Naive thymus-derived CD4-positive, alpha-beta T cell (primary cell): Measurements from ENCODE around the gene MRGPRD. TPM values are rescaled to one million over a fixed set of nuclear protein-coding genes. Genes with fewer than 3 reads are reported as not detected.

Experiments used
- ATAC-seq: fragments of 150-1000 bp; cut with Tn5 transposase; 2 replicates; pipeline ENCODE4 v1.10.0; 2021; ENCODE audit warnings: mild to moderate bottlenecking, moderate library complexity
- CTCF ChIA-PET: fragments of 350-600 bp; sonication (Branson Sonifier 250); formaldehyde crosslinking; loops from one replicate; lab custom pipeline; 2021; ENCODE audit warnings: antibody characterized with exemption; lab: Charles Lee
- POLR2A ChIA-PET: fragments of 350-600 bp; sonication (Branson Sonifier 250); formaldehyde crosslinking; loops from one replicate; lab custom pipeline; 2021; ENCODE audit warnings: antibody characterized with exemption, inconsistent platforms; lab: Charles Lee
- DNase-seq, 9 donors: peaks; one replicate each; pipeline versions ENCODE4 v3.0.0 to v3.0.0-alpha.2; 2020 to 2022; ENCODE audit warnings: mixed read lengths in 1 of 9
- H3K27ac ChIP-seq: one replicate; pipeline ENCODE4 v1.7.0; 2013; ENCODE audit warnings: mild to moderate bottlenecking, low read depth, low read length, moderate library complexity
- H3K27me3 ChIP-seq, 2 donors: one replicate each; pipeline ENCODE4 v1.7.0; 2013; ENCODE audit warnings: low read length in 2 of 2, mild to moderate bottlenecking in 2 of 2, moderate library complexity in 2 of 2; ENCODE audit not compliant: control insufficient read depth in 2 of 2, insufficient read depth in 2 of 2
- H3K36me3 ChIP-seq, 3 experiments: 1 replicate in 2 of 3; 2 replicates in 1 of 3; pipeline ENCODE4 v1.7.0; 2013; ENCODE audit warnings: low read length in 3 of 3, mild to moderate bottlenecking in 3 of 3, moderate library complexity in 1 of 3; ENCODE audit not compliant: insufficient read depth in 3 of 3, control insufficient read depth in 2 of 3
- H3K4me1 ChIP-seq, 2 donors: one replicate each; pipeline ENCODE4 v1.7.0; 2013; ENCODE audit warnings: low read length in 2 of 2, mild to moderate bottlenecking in 2 of 2, moderate library complexity in 1 of 2; ENCODE audit not compliant: control insufficient read depth in 2 of 2, insufficient read depth in 2 of 2
- H3K4me3 ChIP-seq: 2 replicates; pipeline ENCODE4 v1.7.0; 2013; ENCODE audit warnings: mild to moderate bottlenecking, low read length
- H3K9me3 ChIP-seq, 3 experiments: 1 replicate in 2 of 3; 2 replicates in 1 of 3; pipeline ENCODE4 v1.7.0; 2013; ENCODE audit warnings: low read length in 3 of 3; ENCODE audit not compliant: control insufficient read depth in 2 of 3
- H3K27ac Mint-ChIP-seq, 9 donors: one replicate each; pipeline ENCODE4 v1.8.0; 2020 to 2022; ENCODE audit warnings: mixed read lengths in 9 of 9, mild to moderate bottlenecking in 8 of 9, moderate library complexity in 5 of 9, inconsistent platforms in 2 of 9
- H3K27me3 Mint-ChIP-seq, 5 donors: one replicate each; pipeline ENCODE4 v1.8.0; 2021 to 2022; ENCODE audit warnings: mixed read lengths in 5 of 5, mild to moderate bottlenecking in 1 of 5
- H3K36me3 Mint-ChIP-seq, 5 donors: one replicate each; pipeline ENCODE4 v1.8.0; 2020 to 2022; ENCODE audit warnings: mixed read lengths in 5 of 5, mild to moderate bottlenecking in 3 of 5, inconsistent platforms in 1 of 5
- H3K4me1 Mint-ChIP-seq, 7 donors: one replicate each; pipeline ENCODE4 v1.8.0; 2020 to 2022; ENCODE audit warnings: mixed read lengths in 7 of 7, mild to moderate bottlenecking in 3 of 7, inconsistent platforms in 1 of 7
- H3K4me3 Mint-ChIP-seq, 10 donors: one replicate each; pipeline ENCODE4 v1.8.0; 2020 to 2022; ENCODE audit warnings: mild to moderate bottlenecking in 10 of 10, mixed read lengths in 10 of 10, moderate library complexity in 6 of 10, inconsistent platforms in 2 of 10
- H3K9me3 Mint-ChIP-seq, 11 donors: one replicate each; pipeline ENCODE4 v1.8.0; 2020 to 2022; ENCODE audit warnings: mixed read lengths in 11 of 11, mild to moderate bottlenecking in 4 of 11, inconsistent platforms in 1 of 11, moderate library complexity in 1 of 11
- intact Hi-C, 2 donors: fragments of 100-400 bp; cut with micrococcal nuclease; formaldehyde crosslinking; loops; one replicate each; pipeline ENCODE4 v1.15.1; 2023
- polyA plus RNA-seq, 2 donors: library from polyadenylated mRNA; unstranded; fragments of 300-500 nt; fragmentation: Illumina TruSeq; gene quantifications; one replicate each; pipeline ENCODE4 v1.2.3, GENCODE V29; 2021
- total RNA-seq, 6 experiments: library from RNA in 5 of 6; stranded (reverse) in 5 of 6; gene quantifications; 1 replicate in 5 of 6; 2 replicates in 1 of 6; pipeline ENCODE4 v1.2.3 and lab custom pipeline; 2021 to 2026

Gene MRGPRD
- total and polyA plus RNA-seq, 7 experiments from 2014 or later, result 0.25 TPM; not detected in 6

GRCh38 chr11:68983801-68984200, 3.0 kb upstream of the MRGPRD start:
- ATAC-seq (no peak), DNase-seq (no peak)
- Mint-ChIP-seq H3K36me3 (peaks cover 0 to 17% (median 10%) of the 10 kb centered on the region in 5 donors), H3K9me3 (peaks cover 0 to 30% (median 13%) of the 10 kb centered on the region in 11 donors), H3K4me3 (no peak overlapping the region), H3K27ac (no peak overlapping the region), H3K27me3 (peaks cover 6 to 32% (median 22%) of the 10 kb centered on the region in 5 donors), H3K4me1 (no peaks in the 10 kb centered on the region)
- Histone ChIP-seq H3K27me3 (no peaks in the 10 kb centered on the region), H3K27ac (no peak overlapping the region), H3K4me1 (no peaks in the 10 kb centered on the region), H3K36me3 (no peaks in the 10 kb centered on the region), H3K4me3 (no peak overlapping the region), H3K9me3 (peaks cover 0 to 3% (median 0%) of the 10 kb centered on the region in 3 experiments)
- POLR2A ChIA-PET, result no interaction called here
- CTCF ChIA-PET, result no interaction called here
- intact Hi-C loops, result no loop called here

- ChIA-PET CTCF (no interaction called here), POLR2A (interaction anchor here (0.7 kb wide), 1 partner anchor 240 kb away, joined by 3 read pairs; no protein-coding TSS in a partner anchor)
- Mint-ChIP-seq H3K27ac (no peak overlapping the region), H3K9me3 (peaks cover 0 to 25% (median 10%) of the 10 kb centered on the region in 11 donors), H3K36me3 (peaks cover 0 to 12% (median 7%) of the 10 kb centered on the region in 5 donors), H3K4me1 (no peaks in the 10 kb centered on the region), H3K4me3 (no peak overlapping the region), H3K27me3 (peaks cover 6 to 23% (median 14%) of the 10 kb centered on the region in 5 donors)
- Histone ChIP-seq H3K27me3 (no peaks in the 10 kb centered on the region), H3K4me1 (no peaks in the 10 kb centered on the region), H3K9me3 (peaks cover 0 to 3% (median 0%) of the 10 kb centered on the region in 3 experiments), H3K36me3 (no peaks in the 10 kb centered on the region), H3K27ac (no peak overlapping the region), H3K4me3 (no peak overlapping the region)
- intact Hi-C loops, result no loop called here
- no peak for ATAC-seq
- DNase-seq, result no peak
Observed at GRCh38 chr11:68982134-68982533, 1.3 kb upstream of the MRGPRD start.

GRCh38 chr11:68979931-68980775, 633 bp downstream of the MRGPRD start:
- Histone ChIP-seq H3K27ac (no peak overlapping the region), H3K36me3 (no peaks in the 10 kb centered on the region), H3K4me1 (no peaks in the 10 kb centered on the region), H3K4me3 (no peak overlapping the region), H3K27me3 (no peaks in the 10 kb centered on the region), H3K9me3 (peaks cover 0 to 3% (median 0%) of the 10 kb centered on the region in 3 experiments)
- H3K27ac Mint-ChIP-seq, result no peak overlapping the region
- DNase-seq (no peak), ATAC-seq (no peak)
- CTCF ChIA-PET, result no interaction called here
- H3K4me3 Mint-ChIP-seq, result no peak overlapping the region
- peaks cover 0 to 10% (median 6%) of the 10 kb centered on the region in 5 donors for H3K27me3 Mint-ChIP-seq
- intact Hi-C loops, result no loop called here
- no peaks in the 10 kb centered on the region for H3K4me1 Mint-ChIP-seq
- peaks cover 0 to 3% (median 0%) of the 10 kb centered on the region in 5 donors for H3K36me3 Mint-ChIP-seq
- peaks cover 0 to 14% (median 4%) of the 10 kb centered on the region in 11 donors for H3K9me3 Mint-ChIP-seq
- POLR2A ChIA-PET, result no interaction called here

DNA sequence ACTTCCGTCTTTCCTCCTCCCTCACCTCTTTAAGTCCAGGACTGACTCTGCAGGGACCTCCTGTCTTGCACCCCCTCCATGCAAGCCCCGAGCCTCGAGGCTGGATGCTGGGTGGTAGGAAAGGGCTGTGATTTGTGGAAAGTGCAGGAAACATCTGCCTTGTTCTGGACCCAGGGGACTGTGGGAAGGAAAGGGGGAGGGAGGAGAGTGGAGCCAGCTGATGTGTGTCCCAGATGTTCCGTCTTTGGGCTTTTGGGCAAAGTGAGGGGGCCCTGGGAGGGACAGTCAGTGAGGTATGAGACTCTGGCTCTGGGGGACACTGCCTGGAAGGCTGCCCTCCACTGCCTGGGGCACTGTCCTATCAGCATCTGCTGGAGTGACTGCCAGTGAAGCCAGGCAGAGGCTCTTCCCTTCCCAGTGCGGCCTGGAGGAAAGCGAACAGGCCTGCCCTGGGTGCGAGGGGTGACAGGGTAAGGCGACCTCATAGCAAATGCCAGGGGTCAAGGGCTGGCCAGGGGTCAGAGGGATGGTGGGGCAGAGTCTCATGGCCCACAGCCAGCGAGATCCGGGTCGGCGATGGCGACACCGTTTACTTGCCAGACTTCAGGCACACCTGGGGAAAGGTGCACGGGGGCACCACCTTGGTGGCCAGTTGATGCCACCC, 1.7 kb downstream of the MRGPRD start:
- Histone ChIP-seq H3K4me3 (no peak overlapping the region), H3K4me1 (no peaks in the 10 kb centered on the region), H3K27ac (no peak overlapping the region), H3K9me3 (peaks cover 0 to 3% (median 0%) of the 10 kb centered on the region in 3 experiments), H3K27me3 (no peaks in the 10 kb centered on the region), H3K36me3 (no peaks in the 10 kb centered on the region)
- peaks cover 0 to 14% (median 2%) of the 10 kb centered on the region in 11 donors for H3K9me3 Mint-ChIP-seq
- H3K4me1 Mint-ChIP-seq, result peaks cover 0 to 2% (median 0%) of the 10 kb centered on the region in 7 donors
- no peak for ATAC-seq
- peaks cover 0 to 6% (median 6%) of the 10 kb centered on the region in 5 donors for H3K27me3 Mint-ChIP-seq
- ChIA-PET CTCF (no interaction called here), POLR2A (no interaction called here)
- H3K4me3 Mint-ChIP-seq, result no peak overlapping the region
- H3K36me3 Mint-ChIP-seq, result peaks cover 0 to 3% (median 0%) of the 10 kb centered on the region in 5 donors
- H3K27ac Mint-ChIP-seq, result no peak overlapping the region
- no peak for DNase-seq
- intact Hi-C loops, result no loop called here

GRCh38 chr11:68978626-68978930, 2.2 kb downstream of the MRGPRD start:
- peaks cover 0 to 14% (median 2%) of the 10 kb centered on the region in 11 donors for H3K9me3 Mint-ChIP-seq
- no peak for DNase-seq
- H3K27me3 ChIP-seq, result no peaks in the 10 kb centered on the region
- no peaks in the 10 kb centered on the region for H3K4me1 ChIP-seq
- peaks cover 0 to 2% (median 0%) of the 10 kb centered on the region in 7 donors for H3K4me1 Mint-ChIP-seq
- POLR2A ChIA-PET, result no interaction called here
- no peak overlapping the region for H3K27ac Mint-ChIP-seq
- H3K9me3 ChIP-seq, result peaks cover 0 to 3% (median 0%) of the 10 kb centered on the region in 3 experiments
- no peaks in the 10 kb centered on the region for H3K36me3 ChIP-seq
- peaks cover 0 to 3% (median 0%) of the 10 kb centered on the region in 5 donors for H3K36me3 Mint-ChIP-seq
- H3K4me3 ChIP-seq, result no peak overlapping the region
- peaks cover 0 to 6% (median 4%) of the 10 kb centered on the region in 5 donors for H3K27me3 Mint-ChIP-seq
- ATAC-seq, result no peak
- H3K27ac ChIP-seq, result no peak overlapping the region
- CTCF ChIA-PET, result no interaction called here
- H3K4me3 Mint-ChIP-seq, result no peak overlapping the region
- intact Hi-C loops, result no loop called here

- CTCF ChIA-PET, result no interaction called here
- no peaks in the 10 kb centered on the region for H3K36me3 ChIP-seq
- Mint-ChIP-seq H3K36me3 (peaks cover 0 to 3% (median 0%) of the 10 kb centered on the region in 5 donors), H3K4me1 (peaks cover 0 to 2% (median 0%) of the 10 kb centered on the region in 7 donors), H3K27me3 (peaks cover 0 to 6% (median 4%) of the 10 kb centered on the region in 5 donors), H3K4me3 (no peak overlapping the region), H3K9me3 (peaks cover 0 to 14% (median 2%) of the 10 kb centered on the region in 11 donors), H3K27ac (no peak overlapping the region)
- no peak overlapping the region for H3K27ac ChIP-seq
- ATAC-seq (no peak), DNase-seq (no peak)
- no peaks in the 10 kb centered on the region for H3K27me3 ChIP-seq
- H3K4me1 ChIP-seq, result no peaks in the 10 kb centered on the region
- H3K9me3 ChIP-seq, result peaks cover 0 to 3% (median 0%) of the 10 kb centered on the region in 3 experiments
- intact Hi-C loops, result no loop called here
- POLR2A ChIA-PET, result no interaction called here
- H3K4me3 ChIP-seq, result no peak overlapping the region
Observed at GRCh38 chr11:68977781-68978625, 2.8 kb downstream of the MRGPRD start.
